Fibroblast of gingiva (primary cell): ENCODE measurements around the gene ANKIB1.
A peak's percentile ranks its signal among the peaks of the same experiment; 100 is the strongest.
"Not testable (repeated sequence)": the region's sequence is repeated elsewhere in the genome, so short reads cannot be mapped to it uniquely, and the experiment has no call there.

Experiments used
- DNase-seq: peaks from one replicate; pipeline ENCODE4 v3.0.0-alpha.2; 2011; ENCODE audit warnings: low read depth

The ANKIB1 gene

GRCh38 chr7:92245487-92246359 lies at the start of gene ANKIB1, which contains the start of gene KRIT1:
TSS of gene ANKIB1 (plus strand) at chr7:92245974. CDS start at chr7:92294979, 49,005 bp downstream.
TSS of gene KRIT1 (minus strand) at chr7:92245914. CDS start at chr7:92242135, 3,779 bp downstream.
- DNase-seq = peak; percentile 71

GRCh38 chr7:92200791-92201190 lies 45.0 kb upstream of the ANKIB1 start:
- DNase-seq = no peak

GRCh38 chr7:92205987-92206386 lies 39.8 kb upstream of the ANKIB1 start:
- DNase-seq = no peak

DNA sequence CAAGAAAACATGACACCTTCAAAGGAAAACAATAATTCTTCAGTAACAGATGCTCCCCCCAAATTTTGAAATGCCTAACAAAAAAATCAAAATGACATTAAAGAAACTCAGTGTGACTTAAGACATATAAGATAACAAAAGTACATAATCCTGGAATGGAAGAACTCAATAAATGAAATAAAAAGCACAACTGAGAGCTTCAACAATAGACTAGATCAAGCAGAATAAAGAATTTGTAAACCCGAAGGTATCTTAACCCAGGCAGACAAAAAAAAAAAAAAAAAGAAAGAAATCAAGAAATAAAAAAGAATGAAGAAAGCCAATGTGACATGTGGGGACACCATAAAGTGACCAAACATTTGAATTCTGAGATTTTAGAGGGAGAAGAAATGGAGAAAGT lies 39.1 kb upstream of the ANKIB1 start:
- DNase-seq = no peak

DNA sequence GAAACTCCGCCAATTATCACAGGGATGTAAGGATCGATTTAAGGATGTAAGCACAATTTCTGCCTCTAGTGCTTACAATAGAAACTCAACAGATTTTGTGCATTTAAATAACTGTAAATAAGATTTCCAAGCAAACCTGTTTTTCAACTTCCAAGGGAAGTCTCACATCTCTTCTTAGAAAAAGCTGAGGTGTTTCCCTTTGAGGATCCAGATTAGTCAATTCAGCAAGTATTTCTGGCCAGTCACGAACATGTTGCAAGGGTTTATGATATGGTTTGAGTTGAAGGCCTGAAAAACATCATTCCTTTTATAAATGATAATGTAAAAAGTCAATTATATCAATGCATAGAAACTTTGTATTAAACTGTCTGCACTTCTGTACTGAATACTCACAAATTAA lies 24.0 kb upstream of the ANKIB1 start:
- DNase-seq = no peak

DNA sequence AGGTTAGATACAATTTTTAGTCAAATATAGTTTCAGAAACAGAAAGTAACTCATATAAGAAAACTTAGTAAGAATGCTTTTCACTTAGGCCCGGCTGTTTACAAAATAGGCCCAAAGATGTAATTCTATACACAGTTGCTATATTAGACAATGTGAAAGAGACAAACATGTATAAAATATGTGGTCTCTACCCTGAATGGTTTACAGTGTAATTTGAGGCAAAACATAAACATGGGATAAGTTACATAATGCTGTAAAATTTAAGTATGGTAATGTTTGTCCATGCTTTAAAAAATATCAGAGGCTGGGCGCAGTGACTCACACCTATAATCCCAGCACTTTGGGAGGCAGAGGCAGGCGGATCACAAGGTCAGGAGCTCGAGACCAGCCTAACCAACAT lies 18.8 kb upstream of the ANKIB1 start:
- peak; percentile 28 for DNase-seq

GRCh38 chr7:92228100-92228499 lies 17.7 kb upstream of the ANKIB1 start:
- peak; percentile 1 for DNase-seq

GRCh38 chr7:92228742-92229141 lies 17.0 kb upstream of the ANKIB1 start:
- no peak for DNase-seq

GRCh38 chr7:92230547-92230946 lies 15.2 kb upstream of the ANKIB1 start:
- no peak for DNase-seq

DNA sequence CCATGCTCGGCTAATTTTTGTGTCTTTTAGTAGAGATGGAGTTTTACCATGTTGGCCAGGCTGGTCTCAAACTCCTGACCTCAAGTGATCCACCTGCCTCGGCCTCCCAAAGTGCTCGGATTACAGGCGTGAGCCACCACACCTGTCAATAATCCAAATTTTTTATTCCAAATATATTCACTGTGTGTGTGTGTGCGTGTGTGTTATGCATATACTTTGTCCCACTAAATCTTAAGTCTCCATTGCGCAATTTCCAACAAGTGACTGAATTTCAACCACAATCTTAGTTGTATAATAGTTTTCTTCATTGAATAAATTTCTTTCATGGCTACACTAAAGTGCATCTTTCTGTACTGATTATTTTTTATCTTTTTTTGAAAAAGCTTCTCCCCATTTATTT lies 2.8 kb upstream of the ANKIB1 start:
- DNase-seq = peak; percentile 5

- DNase-seq = peak; percentile 18
Measured at GRCh38 chr7:92244808-92245486, 827 bp upstream of the ANKIB1 start.

- DNase-seq = no peak
Measured at GRCh38 chr7:92246360-92247101, 757 bp downstream of the ANKIB1 start.

GRCh38 chr7:92250603-92251002 lies 4.8 kb downstream of the ANKIB1 start:
- DNase-seq = no peak

GRCh38 chr7:92251181-92251580 lies 5.4 kb downstream of the ANKIB1 start:
- no peak for DNase-seq

GRCh38 chr7:92253251-92253650 lies 7.5 kb downstream of the ANKIB1 start:
- no peak for DNase-seq

GRCh38 chr7:92254800-92255199 lies 9.0 kb downstream of the ANKIB1 start:
- DNase-seq = not testable (repeated sequence)

DNA sequence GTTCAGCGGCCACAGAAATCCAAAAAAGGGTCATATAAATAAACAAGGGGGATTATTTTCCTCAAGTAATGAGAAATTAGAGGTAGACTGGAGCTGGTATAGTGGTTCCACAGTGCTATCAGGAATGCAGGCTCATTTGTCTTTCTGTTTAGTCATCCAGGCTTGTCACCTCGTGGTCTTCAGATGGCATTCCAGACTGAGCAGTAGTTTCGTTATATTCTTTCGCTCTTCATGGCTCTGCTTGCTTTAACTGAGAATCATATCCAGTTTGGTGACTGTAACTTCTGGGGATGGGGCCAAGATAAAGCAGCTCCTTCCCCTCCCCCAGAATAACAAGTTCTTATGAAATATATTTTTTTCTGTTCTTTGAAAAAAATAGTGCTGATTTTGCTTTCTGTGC lies 9.5 kb downstream of the ANKIB1 start:
- DNase-seq = peak; percentile 88

- no peak for DNase-seq
Measured at GRCh38 chr7:92259062-92259461, 13.3 kb downstream of the ANKIB1 start.

DNA sequence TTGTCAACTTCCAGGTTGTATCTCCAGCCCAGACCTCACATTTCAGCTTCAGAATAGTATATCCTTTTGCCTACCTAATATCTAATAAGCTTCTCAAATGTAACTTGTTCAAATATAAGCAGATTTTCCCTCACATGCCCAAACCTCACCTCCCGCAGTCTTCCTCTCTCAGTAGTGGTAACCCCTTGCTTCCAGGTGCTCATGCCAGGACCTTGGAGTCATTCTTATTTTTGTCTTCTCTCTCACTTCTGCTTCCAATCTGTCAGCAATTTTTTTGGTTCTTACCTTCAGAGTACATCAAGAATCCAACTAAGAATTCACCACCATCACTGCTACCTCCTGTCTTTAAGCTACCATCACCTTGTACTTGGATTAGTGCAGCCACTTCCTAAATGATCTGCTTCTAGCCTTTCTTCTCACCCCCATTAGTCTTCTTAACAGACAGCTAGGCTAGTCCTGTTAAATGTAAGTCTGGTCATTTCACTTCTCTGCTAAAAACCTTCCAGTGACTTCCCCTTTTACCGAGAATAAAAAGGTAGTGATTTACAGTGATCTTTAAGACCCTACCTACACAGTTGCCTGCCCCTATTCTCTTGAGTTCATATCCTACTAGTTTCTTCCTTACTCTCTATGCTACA lies 14.0 kb downstream of the ANKIB1 start:
- no peak for DNase-seq

- DNase-seq = no peak
Measured at GRCh38 chr7:92260248-92260781, 14.5 kb downstream of the ANKIB1 start.

- no peak for DNase-seq
Measured at GRCh38 chr7:92266415-92267241, 20.9 kb downstream of the ANKIB1 start.
